KMS-11 (cell line): ENCODE data around the gene CFAP73.
"Not testable (repeated sequence)": the region's sequence is repeated elsewhere in the genome, so short reads cannot be mapped to it uniquely, and the experiment has no call there.

Experiments used
- H2AFZ ChIP-seq: fragments of 200-600 bp; sonication (generic); 2 replicates; pipeline ENCODE4 v1.6.1; 2016; ENCODE audit warnings: antibody characterized with exemption, mixed run types, low read depth
- H3K27ac ChIP-seq: fragments of 200-600 bp; sonication (generic); 2 replicates; pipeline ENCODE4 v1.6.1; 2016; ENCODE audit warnings: mild to moderate bottlenecking, mixed run types
- H3K27me3 ChIP-seq: fragments of 200-600 bp; sonication (generic); 2 replicates; pipeline ENCODE4 v1.6.1; 2017; ENCODE audit warnings: mild to moderate bottlenecking, low read depth, mixed run types, moderate library complexity; ENCODE audit not compliant: insufficient read depth
- H3K36me3 ChIP-seq: fragments of 200-600 bp; sonication (generic); 2 replicates; pipeline ENCODE4 v1.6.1; 2017; ENCODE audit warnings: mild to moderate bottlenecking, mixed run types; ENCODE audit not compliant: insufficient read depth
- H3K4me1 ChIP-seq: fragments of 200-600 bp; sonication (generic); 2 replicates; pipeline ENCODE4 v1.6.1; 2016; ENCODE audit warnings: mild to moderate bottlenecking, low read depth, mixed run types; ENCODE audit not compliant: poor library complexity, severe bottlenecking
- H3K4me2 ChIP-seq: fragments of 200-600 bp; sonication (generic); 2 replicates; pipeline ENCODE4 v1.7.0; 2016; ENCODE audit warnings: mild to moderate bottlenecking, mixed run types
- H3K4me3 ChIP-seq: fragments of 200-600 bp; sonication (generic); IDR thresholded peaks from 2 replicates; pipeline ENCODE4 v1.6.1; 2017; ENCODE audit warnings: low read depth, low read length, mixed read lengths; ENCODE audit not compliant: insufficient read depth
- H3K79me2 ChIP-seq: fragments of 200-600 bp; sonication (generic); 2 replicates; pipeline ENCODE4 v1.6.1; 2016; ENCODE audit warnings: low read depth, mixed run types; ENCODE audit not compliant: insufficient read depth
- H3K9ac ChIP-seq: fragments of 200-600 bp; sonication (generic); 2 replicates; pipeline ENCODE4 v1.6.1; 2016; ENCODE audit warnings: mild to moderate bottlenecking, mixed run types
- H4K20me1 ChIP-seq: fragments of 200-600 bp; sonication (generic); 2 replicates; pipeline ENCODE4 v1.6.1; 2016; ENCODE audit warnings: mild to moderate bottlenecking, mixed run types; ENCODE audit not compliant: insufficient read depth
- CTCF ChIP-seq: fragments of 200-600 bp; sonication (generic); conservative IDR thresholded peaks from 2 replicates; pipeline ENCODE4 v1.6.1; 2017; ENCODE audit warnings: low read depth, mild to moderate bottlenecking, antibody characterized with exemption, low read length, moderate library complexity, mixed read lengths

CFAP73 gene

GRCh38 chr12:113136990-113137511, 12.5 kb upstream of the CFAP73 start:
- no peaks in the 10 kb centered on the region for H3K36me3 ChIP-seq
- H3K4me2 ChIP-seq: no peak overlapping the region
- H4K20me1 ChIP-seq: no peaks in the 10 kb centered on the region
- no peak overlapping the region for H3K4me3 ChIP-seq
- no peak for TF ChIP-seq CTCF
- no peak overlapping the region for H2AFZ ChIP-seq
- no peak overlapping the region for H3K27ac ChIP-seq
- no peak overlapping the region for H3K9ac ChIP-seq
- H3K27me3 ChIP-seq: no peaks in the 10 kb centered on the region
- H3K4me1 ChIP-seq: peaks cover 14% of the 10 kb centered on the region
- no peaks in the 10 kb centered on the region for H3K79me2 ChIP-seq

DNA sequence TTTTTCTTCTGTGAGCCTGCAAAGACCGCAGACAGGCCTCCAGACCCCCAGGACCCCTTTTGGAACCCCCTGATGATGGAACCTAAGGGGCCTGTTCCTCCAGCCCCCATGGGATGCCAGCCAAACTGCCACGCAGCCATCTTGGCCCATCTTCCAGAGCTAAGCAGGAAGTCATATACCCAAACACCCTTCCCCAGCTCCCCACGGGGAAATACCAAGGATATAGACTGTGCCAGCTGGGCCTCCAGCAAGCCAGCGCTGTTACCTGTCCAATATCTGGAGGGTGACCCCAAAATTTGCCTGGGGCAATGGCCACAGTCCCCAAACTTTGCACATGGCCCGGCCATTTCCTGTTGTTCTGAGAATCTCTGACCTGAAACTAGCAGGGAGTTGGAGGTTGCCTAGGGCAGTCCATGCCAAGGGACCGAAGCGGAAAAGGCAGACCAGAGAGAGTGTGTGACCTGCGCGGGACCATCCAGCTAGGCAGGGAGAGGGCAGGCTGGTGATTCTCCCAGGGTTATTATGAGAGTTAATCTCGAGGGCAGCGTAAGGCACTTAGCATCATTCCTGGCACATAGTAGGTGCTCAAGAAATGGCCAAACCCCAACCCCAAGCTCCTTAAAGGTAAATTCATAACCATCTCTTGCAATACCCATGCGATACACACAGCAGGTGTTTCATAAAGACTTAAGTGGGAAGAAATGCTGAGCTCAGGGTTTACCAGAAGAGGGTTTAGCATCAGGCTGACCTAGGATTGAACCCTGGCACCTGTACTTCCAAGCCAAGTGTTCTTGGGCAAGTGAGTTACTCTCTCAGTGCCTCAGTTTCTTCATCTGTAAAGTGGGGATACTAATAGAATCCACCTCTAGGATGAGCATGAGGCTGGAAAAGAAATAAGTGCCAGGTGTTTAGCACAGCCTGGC, 11.4 kb upstream of the CFAP73 start:
- Histone ChIP-seq H3K9ac (no peak overlapping the region), H3K27me3 (no peaks in the 10 kb centered on the region), H4K20me1 (no peaks in the 10 kb centered on the region), H3K4me2 (no peak overlapping the region), H3K27ac (no peak overlapping the region), H3K4me1 (peaks cover 14% of the 10 kb centered on the region), H3K79me2 (no peaks in the 10 kb centered on the region), H2AFZ (no peak overlapping the region), H3K36me3 (no peaks in the 10 kb centered on the region), H3K4me3 (no peak overlapping the region)
- TF ChIP-seq CTCF: no peak

- Histone ChIP-seq H3K9ac (no peak overlapping the region), H3K27ac (no peak overlapping the region), H3K36me3 (no peaks in the 10 kb centered on the region), H2AFZ (no peak overlapping the region), H3K4me1 (peaks cover 14% of the 10 kb centered on the region), H3K79me2 (no peaks in the 10 kb centered on the region), H3K4me3 (no peak overlapping the region), H3K27me3 (no peaks in the 10 kb centered on the region), H3K4me2 (no peak overlapping the region), H4K20me1 (no peaks in the 10 kb centered on the region)
- no peak for TF ChIP-seq CTCF
These were observed 10.7 kb upstream of the CFAP73 start for GRCh38 chr12:113138826-113139225.

- Histone ChIP-seq H2AFZ (no peak overlapping the region), H3K36me3 (no peaks in the 10 kb centered on the region), H4K20me1 (no peaks in the 10 kb centered on the region), H3K27me3 (no peaks in the 10 kb centered on the region), H3K27ac (no peak overlapping the region), H3K79me2 (no peaks in the 10 kb centered on the region), H3K4me3 (no peak overlapping the region), H3K9ac (no peak overlapping the region), H3K4me2 (no peak overlapping the region), H3K4me1 (peaks cover 9% of the 10 kb centered on the region)
- TF ChIP-seq CTCF: no peak
These were observed 8.8 kb upstream of the CFAP73 start for GRCh38 chr12:113140706-113141105.

DNA sequence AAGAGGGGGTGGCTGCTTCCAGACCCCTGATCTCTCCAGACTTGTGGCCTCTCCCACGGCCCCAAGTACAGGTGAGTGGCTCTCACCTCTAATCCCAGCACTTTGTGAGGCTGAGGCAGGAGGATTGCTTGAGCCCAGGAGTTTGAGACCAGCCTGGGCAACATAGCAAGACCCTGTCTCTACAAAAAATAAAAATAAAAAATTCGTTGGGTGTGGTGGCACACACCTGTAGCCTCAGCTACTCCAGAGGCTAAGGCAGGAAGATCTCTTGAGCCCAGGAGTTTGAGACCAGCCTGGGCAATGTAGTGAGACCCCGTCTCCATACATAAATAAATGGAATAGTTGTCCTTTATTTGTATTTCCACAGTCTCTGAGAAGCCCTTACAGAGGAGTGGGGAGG, 7.8 kb upstream of the CFAP73 start:
- H3K79me2 ChIP-seq, H3K27ac ChIP-seq, H3K4me2 ChIP-seq, H3K36me3 ChIP-seq, H2AFZ ChIP-seq, H3K4me1 ChIP-seq, H3K4me3 ChIP-seq, H3K9ac ChIP-seq, H3K27me3 ChIP-seq, H4K20me1 ChIP-seq: not testable (repeated sequence)
